Kidney capillary endothelial cell (primary cell): Measurements from ENCODE around the gene CCDC68.
"Not testable (repeated sequence)": the region's sequence is repeated elsewhere in the genome, so short reads cannot be mapped to it uniquely, and the experiment has no call there.

ENCODE experiments used
- DNase-seq: peaks from one replicate; pipeline ENCODE4 v3.0.0-alpha.2; 2018; ENCODE audit warnings: low spot score

The CCDC68 gene

DNA sequence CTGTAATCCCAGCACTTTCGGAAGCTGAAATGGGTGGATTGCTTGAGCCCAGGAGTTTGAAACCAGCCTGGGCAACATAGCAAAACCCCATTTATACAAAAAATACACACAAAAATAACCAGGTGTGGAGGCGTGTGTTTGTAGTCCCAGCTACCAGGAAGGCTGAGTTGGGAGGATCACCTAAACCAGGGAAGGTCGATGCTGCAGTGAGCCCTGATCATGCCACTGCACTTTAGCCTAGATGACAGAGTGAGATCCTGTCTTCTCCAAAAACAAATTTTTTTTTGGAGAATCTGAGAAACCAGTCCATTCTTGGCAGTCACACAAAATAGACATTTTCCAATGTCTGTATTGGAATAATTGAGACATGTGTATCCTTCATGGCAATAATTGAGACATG lies 84.2 kb downstream of the CCDC68 start:
- DNase-seq: no peak

DNA sequence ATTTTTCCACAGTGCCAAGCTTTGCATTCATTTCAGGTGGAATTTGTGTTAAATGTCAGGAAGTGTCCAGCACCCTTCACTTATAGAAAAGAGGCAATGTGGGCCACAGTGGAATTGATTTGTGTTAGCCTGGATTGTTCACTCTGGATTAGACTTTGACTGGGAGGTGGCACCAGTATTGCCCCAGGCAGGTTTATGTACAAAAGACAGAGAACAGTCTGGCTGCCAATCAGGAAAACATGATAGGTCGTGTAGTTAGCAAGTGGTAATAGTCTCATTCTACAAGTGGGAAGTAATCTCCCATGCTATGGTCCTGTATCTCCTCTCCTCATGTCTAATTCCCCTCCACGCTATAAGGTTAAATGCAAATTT lies 85.4 kb downstream of the CCDC68 start:
- no peak for DNase-seq

DNA sequence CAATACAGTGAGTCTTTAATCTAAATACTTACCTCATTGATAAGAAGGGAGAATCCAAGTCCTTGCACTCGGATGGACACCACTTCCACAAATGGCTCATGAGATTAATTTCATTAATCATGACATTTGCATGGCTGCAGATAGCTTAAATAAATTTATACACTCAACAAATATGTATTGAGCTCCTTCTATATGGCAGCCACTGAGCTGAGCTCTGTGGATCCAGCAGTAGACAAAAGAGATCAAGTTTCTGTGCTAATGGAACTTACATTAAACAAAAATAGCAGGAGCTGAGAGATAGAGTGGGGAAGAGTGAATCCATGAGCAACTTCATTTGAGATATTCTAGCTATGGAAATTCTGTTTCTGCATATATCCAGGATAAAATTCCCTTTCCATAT lies 86.6 kb downstream of the CCDC68 start:
- DNase-seq: no peak

DNA sequence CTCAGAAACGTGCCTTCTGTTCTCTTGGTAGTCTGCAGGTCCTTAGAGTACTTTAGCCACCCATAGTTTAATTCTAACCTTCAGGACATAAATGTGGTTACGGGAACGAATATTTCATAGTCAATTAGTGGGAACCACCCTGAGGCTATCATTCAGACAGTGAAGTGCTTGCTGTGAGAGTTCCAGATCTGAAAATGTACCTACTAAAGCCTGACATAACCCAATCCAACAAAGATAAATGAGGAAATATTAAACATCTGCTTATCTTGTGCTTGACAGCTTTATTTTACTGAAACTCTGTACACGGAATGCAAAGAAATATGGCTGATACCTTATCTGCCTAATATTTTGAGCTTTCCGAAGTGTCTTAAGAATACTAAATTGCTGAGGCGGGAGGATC lies 88.0 kb downstream of the CCDC68 start:
- no peak for DNase-seq

DNA sequence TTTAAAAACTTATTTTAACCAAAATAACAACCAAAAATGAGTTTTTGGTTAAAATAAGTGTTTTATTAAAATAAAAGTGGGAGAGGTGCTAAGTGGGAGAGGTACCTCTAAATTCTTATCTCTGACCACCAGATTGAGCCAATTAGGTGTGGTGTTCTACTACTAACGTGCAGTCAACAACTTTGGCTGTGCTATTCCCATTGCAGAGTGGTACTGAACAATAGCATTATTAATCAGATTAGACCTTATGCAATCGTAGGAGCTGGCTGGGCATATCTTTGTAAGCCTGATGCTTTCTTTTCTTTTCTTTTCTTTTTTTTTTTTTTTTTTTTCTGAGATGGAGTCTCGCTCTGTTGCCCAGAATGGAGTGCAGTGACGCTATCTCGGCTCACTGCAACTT lies 92.1 kb downstream of the CCDC68 start:
- no peak for DNase-seq

DNA sequence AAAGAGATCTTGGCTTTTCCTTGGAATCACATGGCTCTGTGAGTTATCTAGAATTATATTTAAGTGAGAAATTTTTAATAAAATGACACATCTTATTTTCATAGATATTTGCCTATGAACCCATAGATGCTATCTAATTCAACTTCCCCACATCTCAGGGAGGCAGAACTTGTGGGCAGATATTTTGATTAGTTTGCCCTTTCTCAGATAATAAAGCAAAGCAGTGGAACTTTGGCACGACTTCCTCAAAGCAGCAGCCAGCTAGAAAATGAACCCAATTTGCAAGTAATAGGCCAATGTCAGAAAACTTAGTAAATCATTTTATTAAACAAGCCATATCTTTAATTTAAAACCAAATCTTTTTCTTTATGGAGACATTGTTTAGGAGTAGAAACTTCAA lies 98.3 kb downstream of the CCDC68 start:
- DNase-seq: no peak

DNA sequence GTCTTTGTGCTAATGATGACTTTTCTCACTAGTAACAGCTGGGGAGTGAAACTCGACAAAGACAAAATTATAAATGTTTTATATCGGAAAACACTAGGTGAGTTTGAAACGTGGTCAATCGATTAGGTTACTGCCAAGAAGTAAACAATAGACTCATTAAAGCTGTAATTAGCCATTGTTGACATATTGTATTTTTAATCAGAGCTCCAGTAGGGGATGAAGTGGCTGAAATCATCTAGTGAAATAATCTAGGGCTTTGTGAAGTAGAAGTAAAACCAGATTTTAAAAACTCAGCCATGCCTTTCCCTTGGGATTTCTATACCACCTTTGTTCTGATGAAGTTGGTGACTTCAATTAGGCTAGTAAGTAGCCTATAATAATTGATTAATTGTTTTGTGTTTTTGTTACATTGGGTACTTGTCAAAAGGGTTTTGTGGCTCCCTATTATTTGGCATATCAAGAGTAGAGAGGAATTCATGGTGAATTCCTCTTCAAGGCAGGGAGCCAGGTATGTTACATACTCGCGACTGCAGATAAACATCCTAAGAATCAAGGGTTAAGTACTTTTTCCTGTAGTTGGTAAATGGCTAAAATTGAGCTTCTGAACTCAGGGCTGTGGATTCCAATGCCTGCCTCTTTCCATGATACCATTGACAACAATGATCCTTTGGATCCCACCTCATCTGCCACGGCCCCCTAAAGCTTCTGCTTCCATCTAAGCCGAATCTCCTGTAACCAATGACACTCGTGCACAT lies 99.4 kb downstream of the CCDC68 start:
- no peak for DNase-seq

DNA sequence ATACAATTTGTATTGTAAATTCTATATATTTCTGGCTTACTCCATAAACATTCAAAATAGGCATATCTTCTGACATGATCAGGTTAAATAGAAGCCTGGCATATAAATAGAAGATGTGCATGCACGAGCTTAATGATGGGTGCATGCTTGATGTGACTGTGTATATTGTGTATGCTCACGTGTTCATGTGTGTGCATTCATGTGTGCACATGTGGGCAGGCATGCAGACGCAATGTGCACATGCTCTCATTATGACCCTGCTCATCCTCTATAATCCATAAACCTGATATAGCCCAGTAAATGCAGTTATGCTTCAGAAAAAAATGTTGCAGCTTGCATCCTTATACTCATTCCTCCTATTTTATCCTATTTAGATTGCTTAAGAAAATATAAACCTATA lies 101.8 kb downstream of the CCDC68 start:
- DNase-seq: no peak

DNA sequence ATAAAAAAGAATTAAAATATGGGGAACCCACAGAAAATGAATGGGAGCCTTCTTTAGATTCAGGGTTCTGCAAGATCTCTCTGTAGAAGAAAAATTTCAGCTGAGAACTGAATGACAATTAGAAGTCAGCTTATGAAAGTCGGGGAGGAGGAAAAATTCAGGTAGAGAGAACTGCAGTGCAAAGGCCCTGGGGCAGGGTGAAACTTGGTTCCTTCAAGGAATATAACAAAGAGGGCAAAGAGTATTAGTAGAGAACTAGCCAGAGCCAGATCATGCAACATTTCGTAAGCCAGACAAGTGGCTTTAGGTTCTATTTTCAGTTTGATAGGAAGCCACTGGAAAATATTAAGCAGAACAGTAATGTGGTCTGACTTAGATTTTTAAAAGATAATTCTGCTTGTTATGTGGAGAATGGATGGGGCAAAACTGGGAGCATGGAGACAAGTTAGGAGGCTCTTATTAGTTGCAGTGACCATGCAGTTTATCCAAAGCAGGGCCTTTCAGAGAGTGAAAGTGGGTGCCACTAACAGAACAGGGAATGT lies 103.1 kb downstream of the CCDC68 start:
- no peak for DNase-seq

DNA sequence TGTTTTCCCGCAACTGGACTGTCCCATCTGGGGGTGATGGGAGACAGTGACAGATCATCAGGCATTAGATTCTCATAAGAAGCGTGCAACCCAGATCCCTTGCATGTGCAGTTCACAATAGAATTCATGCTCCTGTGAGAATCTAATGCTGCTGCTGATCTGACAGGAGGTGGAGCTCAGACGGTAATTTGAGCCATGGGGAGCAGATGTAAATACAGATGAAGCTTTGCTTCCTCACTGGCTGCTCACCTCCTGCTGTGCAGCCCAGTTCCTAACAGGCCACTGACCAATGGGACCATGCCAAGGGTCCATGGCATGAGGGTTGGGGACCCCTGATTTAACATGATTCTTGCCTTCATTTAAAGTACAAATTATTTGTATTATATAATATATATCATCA lies 104.2 kb downstream of the CCDC68 start:
- DNase-seq: not testable (repeated sequence)

DNA sequence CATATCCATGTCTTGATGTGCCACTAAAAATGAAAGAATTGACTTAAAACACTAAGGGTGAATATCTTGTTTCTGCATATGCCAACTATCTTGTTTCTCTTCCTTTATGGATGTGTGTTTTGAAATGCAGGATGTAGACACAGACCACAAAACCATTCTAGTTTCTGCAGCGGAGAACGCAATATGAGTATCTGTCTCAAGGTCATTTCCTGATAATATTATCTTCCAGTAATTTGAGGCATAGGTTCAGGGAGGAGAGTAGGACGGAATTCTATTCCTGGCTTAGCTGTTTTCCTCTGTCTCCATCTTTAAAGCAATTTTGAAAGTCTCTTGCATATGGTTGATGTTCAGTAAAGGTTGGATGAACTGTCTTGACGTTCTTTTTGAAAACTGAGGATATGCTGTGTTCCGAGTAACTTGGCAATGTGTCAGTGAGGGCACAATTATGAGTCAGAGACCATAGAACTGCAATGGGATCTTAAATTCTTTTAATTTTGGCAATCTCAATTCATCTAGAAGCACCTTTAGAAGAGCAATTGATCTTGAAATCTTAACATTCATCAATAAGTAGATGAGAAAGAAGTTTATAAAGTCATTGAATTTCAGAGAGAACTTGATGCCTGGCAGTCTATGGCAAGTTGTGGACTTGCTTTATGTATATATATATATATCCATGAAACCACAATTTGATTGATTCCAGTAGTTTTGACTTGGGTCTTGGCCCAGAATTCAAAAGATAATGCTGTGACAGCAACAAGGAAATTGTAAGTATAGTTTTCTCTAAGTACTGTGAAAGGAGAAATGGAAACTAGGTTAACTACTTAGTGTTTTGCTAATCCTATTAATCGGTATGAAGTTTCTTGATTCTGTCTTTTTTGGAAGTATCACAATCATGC lies 106.2 kb downstream of the CCDC68 start:
- no peak for DNase-seq
